Hair follicle dermal papilla cell (primary cell): ENCODE results near the gene FBXL20. TPM values are rescaled to one million over a fixed set of nuclear protein-coding genes. Genes with fewer than 3 reads are reported as not detected.

Experiments used
- total RNA-seq: library from RNA; depleted of rRNA; stranded (reverse); fragments of >200 nt; gene quantifications from 2 replicates; pipeline ENCODE4 v1.2.3, GENCODE V29; 2012

Gene FBXL20
- 12.9 and 19.3 TPM in 2 replicates for total RNA-seq

GRCh38 chr17:39401412-39402243 lies at the start of gene FBXL20:
Gene FBXL20 (minus strand): TSS chr17:39401626. CDS start chr17:39401402, 224 bp downstream.

GRCh38 chr17:39450847-39451581 lies 49.6 kb upstream of the FBXL20 start, which contains the start of gene MED1:
Gene MED1 (minus strand): TSS chr17:39451263. CDS start chr17:39451062, 201 bp downstream.

GRCh38 chr17:39225308-39225958 lies 176.0 kb downstream of the FBXL20 start, which contains the start of gene STAC2:
Gene STAC2 (minus strand): TSS chr17:39225945. CDS start chr17:39225502, 443 bp downstream.

Other genes with a start within 250 kb of the FBXL20 start
- gene PLXDC1, start 250.0 kb downstream of the FBXL20 start, total RNA-seq = 15.2 and 33.3 TPM in 2 replicates
- gene ARL5C, start 235.5 kb downstream of the FBXL20 start, total RNA-seq = not detected in 2 replicates
- 14.0 and 15.5 TPM in 2 replicates for gene CACNB1, start 204.0 kb downstream of the FBXL20 start, total RNA-seq
- 1,008 and 1,304 TPM in 2 replicates for gene RPL19, start 201.3 kb downstream of the FBXL20 start, total RNA-seq
- gene STAC2, start 175.7 kb downstream of the FBXL20 start, total RNA-seq = 0.12 and 0.16 TPM in 2 replicates
- 27.7 and 32.8 TPM in 2 replicates for gene MED1, start 49.6 kb upstream of the FBXL20 start, total RNA-seq
- 50.0 and 50.9 TPM in 2 replicates for gene CDK12, start 59.9 kb upstream of the FBXL20 start, total RNA-seq
- not detected in 2 replicates for gene NEUROD2, start 206.3 kb upstream of the FBXL20 start, total RNA-seq
- not detected in 2 replicates for gene PPP1R1B, start 225.3 kb upstream of the FBXL20 start, total RNA-seq
- gene STARD3, start 235.5 kb upstream of the FBXL20 start, total RNA-seq = 21.5 and 29.5 TPM in 2 replicates